Mesenchymal stem cell (in vitro differentiated cells and primary cell): ENCODE measurements around the gene SHANK1.

Source experiments
- DNase-seq: peaks from one replicate; pipeline ENCODE4 v3.0.0-alpha.2; 2013
- H2AFZ ChIP-seq: one replicate; pipeline ENCODE4 v1.6.1; 2013; ENCODE audit warnings: low read depth, mild to moderate bottlenecking, control low read depth, inconsistent platforms, low read length, moderate library complexity
- H2AK5ac ChIP-seq: 2 replicates; pipeline ENCODE4 v1.6.1; 2013; ENCODE audit warnings: low read length, moderate library complexity, mild to moderate bottlenecking, inconsistent platforms; ENCODE audit not compliant: severe bottlenecking
- H2BK120ac ChIP-seq: one replicate; pipeline ENCODE4 v1.6.1; 2013; ENCODE audit warnings: low read depth, mild to moderate bottlenecking, inconsistent platforms, low read length, moderate library complexity
- H2BK12ac ChIP-seq, 2 experiments: one replicate each; pipeline ENCODE4 v1.6.1; 2013; ENCODE audit warnings: inconsistent platforms in 2 of 2, low read length in 2 of 2, mild to moderate bottlenecking in 2 of 2, moderate library complexity in 2 of 2, control low read depth in 1 of 2
- H2BK15ac ChIP-seq: one replicate; pipeline ENCODE4 v1.6.1; 2013; ENCODE audit warnings: mild to moderate bottlenecking, low read depth, inconsistent platforms; ENCODE audit not compliant: poor library complexity, severe bottlenecking
- H2BK5ac ChIP-seq: 2 replicates; pipeline ENCODE4 v1.6.1; 2013; ENCODE audit warnings: low read depth, mild to moderate bottlenecking, low read length, control low read depth, inconsistent platforms; ENCODE audit not compliant: poor library complexity, severe bottlenecking
- H3K14ac ChIP-seq, 2 experiments: one replicate each; pipeline ENCODE4 v1.6.1; 2013; ENCODE audit warnings: inconsistent platforms in 2 of 2, low read length in 2 of 2, control low read depth in 1 of 2, mild to moderate bottlenecking in 1 of 2, moderate library complexity in 1 of 2
- H3K18ac ChIP-seq, 2 experiments: one replicate each; pipeline ENCODE4 v1.6.1; 2013; ENCODE audit warnings: inconsistent platforms in 2 of 2, low read length in 2 of 2, control low read depth in 1 of 2, low read depth in 1 of 2, mild to moderate bottlenecking in 1 of 2
- H3K23ac ChIP-seq, 2 experiments: one replicate each; pipeline ENCODE4 v1.6.1; 2013; ENCODE audit warnings: inconsistent platforms in 2 of 2, low read length in 2 of 2, mild to moderate bottlenecking in 2 of 2, moderate library complexity in 2 of 2, control low read depth in 1 of 2
- H3K27ac ChIP-seq: 2 replicates; pipeline ENCODE4 v1.5.1; 2013; ENCODE audit warnings: mild to moderate bottlenecking, moderate library complexity, low read length, control low read depth, inconsistent platforms; ENCODE audit not compliant: poor library complexity, severe bottlenecking
- H3K27me3 ChIP-seq, 2 experiments: 2 replicates each; pipeline versions ENCODE4 v1.6.1 to v1.7.0; 2013; ENCODE audit warnings: low read length in 2 of 2, mild to moderate bottlenecking in 2 of 2, moderate library complexity in 2 of 2, control low read depth in 1 of 2, inconsistent platforms in 1 of 2; ENCODE audit not compliant: control insufficient read depth in 1 of 2, insufficient read depth in 1 of 2
- H3K36me3 ChIP-seq, 2 experiments: 2 replicates each; pipeline versions ENCODE4 v1.6.1 to v1.7.0; 2013; ENCODE audit warnings: low read length in 2 of 2, control low read depth in 1 of 2, inconsistent platforms in 1 of 2, low read depth in 1 of 2, mild to moderate bottlenecking in 1 of 2; ENCODE audit not compliant: insufficient read depth in 2 of 2, control insufficient read depth in 1 of 2
- H3K4ac ChIP-seq, 2 experiments: one replicate each; pipeline ENCODE4 v1.6.1; 2013; ENCODE audit warnings: inconsistent platforms in 2 of 2, low read length in 2 of 2, mild to moderate bottlenecking in 2 of 2, moderate library complexity in 2 of 2, control low read depth in 1 of 2, low read depth in 1 of 2
- H3K4me1 ChIP-seq: 2 replicates; pipeline ENCODE4 v1.6.1; 2013; ENCODE audit warnings: low read depth, low read length, control low read depth; ENCODE audit not compliant: control insufficient read depth, insufficient read depth
- H3K4me2 ChIP-seq: 2 replicates; pipeline ENCODE4 v1.6.1; 2013; ENCODE audit warnings: low read length, mild to moderate bottlenecking, inconsistent platforms; ENCODE audit not compliant: poor library complexity, severe bottlenecking
- H3K4me3 ChIP-seq, 2 experiments: 2 replicates each; pipeline versions ENCODE4 v1.5.1 to v1.7.0; 2013; ENCODE audit warnings: low read length in 2 of 2, mild to moderate bottlenecking in 2 of 2, control low read depth in 1 of 2, low read depth in 1 of 2; ENCODE audit not compliant: insufficient read depth in 1 of 2
- H3K79me1 ChIP-seq: replicated peaks from 2 replicates; pipeline ENCODE4 v1.6.1; 2013; ENCODE audit warnings: mild to moderate bottlenecking, control low read depth, low read length, inconsistent platforms; ENCODE audit not compliant: poor library complexity, severe bottlenecking
- H3K9ac ChIP-seq: 2 replicates; pipeline ENCODE4 v1.7.0; 2013; ENCODE audit warnings: mild to moderate bottlenecking, low read length, moderate library complexity
- H3K9me3 ChIP-seq: 2 replicates; pipeline ENCODE4 v1.7.0; 2013; ENCODE audit warnings: mild to moderate bottlenecking, low read length; ENCODE audit not compliant: control insufficient read depth
- H4K8ac ChIP-seq: one replicate; pipeline ENCODE4 v1.6.1; 2013; ENCODE audit warnings: inconsistent platforms, mild to moderate bottlenecking, low read length, moderate library complexity
- H4K91ac ChIP-seq: one replicate; pipeline ENCODE4 v1.6.1; 2013; ENCODE audit warnings: mild to moderate bottlenecking, low read length, inconsistent platforms
- WGBS: methylation state at CpG from one replicate; pipeline ENCODE4 v1.1.7; 2013; ENCODE audit warnings: mixed read lengths; 5-methylcytosine and 5-hydroxymethylcytosine counted together

The SHANK1 gene

GRCh38 chr19:50711805-50712204 is 7.8 kb downstream of the SHANK1 start:
- Histone ChIP-seq H3K23ac (no peak overlapping the region), H2BK120ac (no peak overlapping the region), H3K9me3 (no peaks in the 10 kb centered on the region), H2BK5ac (no peak overlapping the region), H2AK5ac (no peak overlapping the region), H3K27me3 (peaks cover 0 to 11% of the 10 kb centered on the region in 2 experiments), H2BK12ac (no peak overlapping the region), H2AFZ (no peak overlapping the region), H2BK15ac (no peak overlapping the region), H4K91ac (no peak overlapping the region), H3K36me3 (no peaks in the 10 kb centered on the region), H3K9ac (no peak overlapping the region), H3K79me1 (no peaks in the 10 kb centered on the region), H3K4me1 (no peaks in the 10 kb centered on the region), H3K14ac (no peak overlapping the region), H3K4ac (no peak overlapping the region), H3K4me3 (no peak overlapping the region), H4K8ac (no peak overlapping the region), H3K27ac (no peak overlapping the region), H3K4me2 (no peak overlapping the region), H3K18ac (no peak overlapping the region)
- no peak for DNase-seq
- 66% methylated on average over 9 of the region's 9 CpGs for WGBS

DNA sequence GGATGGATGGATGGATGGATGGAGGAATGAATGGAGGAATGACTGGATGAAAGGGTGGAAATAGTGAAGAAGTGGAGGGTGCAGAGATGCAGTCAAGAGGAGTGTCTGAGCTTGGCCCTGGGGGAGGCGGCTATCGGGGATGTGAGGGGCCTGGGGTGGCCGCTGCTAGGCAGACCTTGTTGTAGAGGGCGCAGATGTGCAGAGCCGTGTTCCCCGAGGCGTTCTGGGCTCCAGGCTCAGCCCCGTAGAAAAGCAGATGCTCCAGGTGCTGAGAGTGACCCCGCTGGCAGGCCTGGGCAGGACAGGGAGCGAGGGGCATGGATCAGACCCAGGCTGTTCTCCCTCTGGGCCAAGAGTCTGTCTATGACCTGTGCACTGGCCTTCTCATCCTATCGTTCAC is 8.4 kb downstream of the SHANK1 start:
- H4K8ac ChIP-seq = no peak overlapping the region
- no peak overlapping the region for H2AK5ac ChIP-seq
- no peak overlapping the region for H2BK5ac ChIP-seq
- no peak for DNase-seq
- H3K4me2 ChIP-seq = no peak overlapping the region
- H3K9ac ChIP-seq = no peak overlapping the region
- H3K27ac ChIP-seq = no peak overlapping the region
- H3K18ac ChIP-seq = no peak overlapping the region
- no peak overlapping the region for H2AFZ ChIP-seq
- no peak overlapping the region for H2BK12ac ChIP-seq
- no peak overlapping the region for H3K4me3 ChIP-seq
- WGBS = 77% methylated on average over 11 of the region's 11 CpGs
- H4K91ac ChIP-seq = peak overlapping the region; percentile 18
- peaks cover 0 to 9% of the 10 kb centered on the region in 2 experiments for H3K27me3 ChIP-seq
- no peaks in the 10 kb centered on the region for H3K4me1 ChIP-seq
- H3K14ac ChIP-seq = no peak overlapping the region
- H2BK120ac ChIP-seq = no peak overlapping the region
- no peak overlapping the region for H3K4ac ChIP-seq
- no peaks in the 10 kb centered on the region for H3K79me1 ChIP-seq
- no peak overlapping the region for H3K23ac ChIP-seq
- no peak overlapping the region for H2BK15ac ChIP-seq
- H3K36me3 ChIP-seq = no peaks in the 10 kb centered on the region
- no peaks in the 10 kb centered on the region for H3K9me3 ChIP-seq

DNA sequence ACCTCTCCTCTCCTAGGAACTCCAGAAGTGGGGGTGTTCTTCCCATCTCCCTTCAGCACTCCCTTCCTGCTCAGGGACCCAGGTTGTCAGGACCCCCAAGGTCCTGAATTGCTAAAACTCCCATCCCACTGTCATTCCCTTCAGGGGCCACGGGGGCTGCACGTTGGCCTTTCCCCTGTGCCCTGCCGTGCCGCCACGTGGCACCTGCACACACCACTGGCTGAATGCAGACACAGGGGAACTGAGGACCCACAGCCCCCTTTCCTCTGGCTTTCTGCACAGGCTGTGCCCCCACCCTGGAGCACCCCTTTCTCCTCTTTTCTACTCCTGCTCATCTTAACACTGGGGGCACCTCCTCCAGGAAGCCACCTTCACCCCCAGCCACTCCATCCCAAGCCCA is 9.0 kb downstream of the SHANK1 start:
- no peak overlapping the region for H4K91ac ChIP-seq
- no peak overlapping the region for H2BK15ac ChIP-seq
- H3K4ac ChIP-seq = no peak overlapping the region
- peaks cover 0 to 5% of the 10 kb centered on the region in 2 experiments for H3K27me3 ChIP-seq
- no peaks in the 10 kb centered on the region for H3K36me3 ChIP-seq
- 71% methylated on average over 5 of the region's 5 CpGs for WGBS
- no peak overlapping the region for H2BK12ac ChIP-seq
- no peak overlapping the region for H3K14ac ChIP-seq
- no peak overlapping the region for H3K23ac ChIP-seq
- no peak overlapping the region for H3K9ac ChIP-seq
- no peak overlapping the region for H2BK5ac ChIP-seq
- no peak overlapping the region for H3K4me3 ChIP-seq
- H4K8ac ChIP-seq = no peak overlapping the region
- DNase-seq = no peak
- no peak overlapping the region for H2BK120ac ChIP-seq
- no peak overlapping the region for H3K18ac ChIP-seq
- no peaks in the 10 kb centered on the region for H3K79me1 ChIP-seq
- H3K4me1 ChIP-seq = no peaks in the 10 kb centered on the region
- H3K4me2 ChIP-seq = no peak overlapping the region
- H2AK5ac ChIP-seq = no peak overlapping the region
- no peaks in the 10 kb centered on the region for H3K9me3 ChIP-seq
- H3K27ac ChIP-seq = no peak overlapping the region
- H2AFZ ChIP-seq = no peak overlapping the region

DNA sequence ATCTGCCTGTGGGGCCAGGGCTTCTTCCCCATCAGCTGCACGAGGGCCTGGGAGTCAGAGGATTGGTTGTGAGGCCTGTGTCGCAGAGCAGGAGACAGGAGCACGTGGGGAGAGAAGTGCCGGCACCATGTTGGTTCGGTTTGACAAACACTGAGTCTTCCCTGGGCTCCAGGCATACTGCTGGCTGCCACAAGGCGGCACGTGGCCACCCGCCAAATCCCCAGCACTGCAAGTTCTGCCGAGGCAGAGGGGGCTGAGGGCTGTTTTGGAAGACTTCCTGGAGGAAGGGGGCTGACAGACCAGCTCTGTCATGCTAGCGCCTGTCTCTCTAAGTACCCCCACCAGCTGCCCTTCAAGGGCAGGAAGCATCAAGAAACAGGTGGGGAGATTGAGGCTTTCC is 9.5 kb downstream of the SHANK1 start:
- Histone ChIP-seq H2AK5ac (no peak overlapping the region), H2AFZ (no peak overlapping the region), H3K4me2 (no peak overlapping the region), H2BK5ac (no peak overlapping the region), H3K9me3 (no peaks in the 10 kb centered on the region), H3K14ac (no peak overlapping the region), H4K91ac (no peak overlapping the region), H2BK120ac (no peak overlapping the region), H3K36me3 (no peaks in the 10 kb centered on the region), H3K27me3 (peaks cover 0 to 3% of the 10 kb centered on the region in 2 experiments), H3K79me1 (no peaks in the 10 kb centered on the region), H3K27ac (no peak overlapping the region), H3K18ac (no peak overlapping the region), H3K9ac (no peak overlapping the region), H2BK12ac (no peak overlapping the region), H3K4me1 (no peaks in the 10 kb centered on the region), H2BK15ac (no peak overlapping the region), H4K8ac (no peak overlapping the region), H3K4ac (no peak overlapping the region), H3K23ac (no peak overlapping the region), H3K4me3 (no peak overlapping the region)
- no peak for DNase-seq
- WGBS = 56% methylated on average over 9 of the region's 10 CpGs
